K562 (cell line): ENCODE measurements around the gene DNAH3. TPM values are rescaled to one million over a fixed set of nuclear protein-coding genes. Genes with fewer than 3 reads are reported as not detected.

Experiments
- ATAC-seq: fragments of 200-7000 bp; cut with Tn5 transposase; 3 replicates; pipeline ENCODE4 v1.9.1; 2020; ENCODE audit warnings: moderate library complexity
- BruUV-seq: library from RNA; stranded (reverse); fragments of 400-500 nt; replicated peaks from 2 replicates; lab custom pipeline; 2021; lab: Mats Ljungman, UMichigan
- CTCF ChIA-PET: fragments of 300-600 bp; formaldehyde crosslinking; extraction: SDS; loops from one replicate; lab custom pipeline; 2021; ENCODE audit warnings: low intra/inter-chr PET ratio; lab: Yijun Ruan, JAX
- POLR2A ChIA-PET: fragments of 300-600, 350-650 bp; sonication (Branson Sonifier 250); formaldehyde crosslinking; extraction: SDS; loops from one replicate; lab custom pipeline; 2021; ENCODE audit warnings: antibody characterized with exemption, inconsistent platforms; lab: Yijun Ruan, JAX
- DNase-seq, 4 experiments: peaks; one replicate each; pipeline versions ENCODE4 v3.0.0 to v3.0.0-alpha.2; 2011 to 2018; ENCODE audit warnings: low spot score in 3 of 4, mixed read lengths in 3 of 4; ENCODE audit errors: extremely low read depth in 1 of 4
- FAIRE-seq: peaks from 2 replicates; lab custom pipeline; 2011; peaks lifted over from hg19 to GRCh38; lab: Jason Lieb, UNC
- H2AFZ ChIP-seq: 2 replicates; pipeline ENCODE4 v1.6.0; 2011; ENCODE audit warnings: low read depth, low read length, control low read depth, inconsistent platforms
- H3K27ac ChIP-seq: fragments of 200-600 bp; 3 replicates; pipeline ENCODE4 v1.8.0; 2011; ENCODE audit warnings: low read depth, mild to moderate bottlenecking, control low read depth, inconsistent platforms, low read length, moderate library complexity, mixed read lengths; ENCODE audit errors: extremely low read depth
- H3K27me3 ChIP-seq, 2 experiments: fragments of 300-600 bp in 1 of 2; 2 replicates in 1 of 2; 3 replicates in 1 of 2; pipeline versions ENCODE4 v1.6.0 to v1.8.0; 2011; ENCODE audit warnings: inconsistent platforms in 2 of 2, low read length in 2 of 2, mild to moderate bottlenecking in 1 of 2, mixed read lengths in 1 of 2, moderate library complexity in 1 of 2; ENCODE audit not compliant: control insufficient read depth in 2 of 2, insufficient read depth in 2 of 2
- H3K36me3 ChIP-seq: fragments of 300-600 bp; 3 replicates; pipeline ENCODE4 v1.8.0; 2011; ENCODE audit warnings: mild to moderate bottlenecking, low read length, inconsistent platforms; ENCODE audit not compliant: control insufficient read depth, insufficient read depth
- H3K4me1 ChIP-seq, 2 experiments: fragments of 200-600 bp in 1 of 2; replicated peaks in 1 of 2; 2 replicates in 1 of 2; 3 replicates in 1 of 2; pipeline versions ENCODE4 v1.5.1 to v1.8.0; 2011; ENCODE audit warnings: inconsistent platforms in 2 of 2, low read length in 2 of 2, mild to moderate bottlenecking in 1 of 2, mixed read lengths in 1 of 2, moderate library complexity in 1 of 2; ENCODE audit not compliant: control insufficient read depth in 2 of 2, insufficient read depth in 2 of 2
- H3K4me2 ChIP-seq: 2 replicates; pipeline ENCODE4 v1.6.1; 2011; ENCODE audit warnings: low read length, control low read depth, inconsistent platforms, mixed read lengths; ENCODE audit not compliant: insufficient read depth
- H3K4me3 ChIP-seq: fragments of 200-600 bp; sonication (generic), shearing (Covaris generic); 2 replicates; pipeline ENCODE4 v1.5.1; 2016; ENCODE audit warnings: control low read depth, inconsistent platforms
- H3K79me2 ChIP-seq: fragments of 200-600 bp; 3 replicates; pipeline ENCODE4 v1.8.0; 2011; ENCODE audit warnings: low read length, inconsistent platforms; ENCODE audit not compliant: control insufficient read depth, insufficient read depth
- H3K9ac ChIP-seq, 2 experiments: 2 replicates each; pipeline versions ENCODE4 v1.6.0 to v1.6.1; 2011; ENCODE audit warnings: low read depth in 2 of 2, low read length in 2 of 2, control low read depth in 1 of 2, inconsistent platforms in 1 of 2, mild to moderate bottlenecking in 1 of 2, mixed read lengths in 1 of 2; ENCODE audit not compliant: insufficient read depth in 1 of 2
- H3K9me1 ChIP-seq: one replicate; pipeline ENCODE4 v1.6.0; 2011; ENCODE audit warnings: inconsistent platforms, mild to moderate bottlenecking, low read length, moderate library complexity; ENCODE audit not compliant: control insufficient read depth, insufficient read depth
- H3K9me3 ChIP-seq: replicated peaks from 2 replicates; pipeline ENCODE4 v1.5.1; 2011; ENCODE audit warnings: low read depth, low read length, inconsistent platforms; ENCODE audit not compliant: control insufficient read depth, insufficient read depth
- H4K20me1 ChIP-seq: replicated peaks from 2 replicates; pipeline ENCODE4 v1.6.1; 2011; ENCODE audit warnings: low read length, inconsistent platforms, mixed read lengths; ENCODE audit not compliant: control insufficient read depth, insufficient read depth
- CHCHD3 ChIP-seq: fragments of 250-450 bp; sonication (Bioruptor Pico); IDR thresholded peaks from 2 replicates; pipeline ENCODE4 v2.1.2; 2022; ENCODE audit warnings: mild to moderate bottlenecking
- EGR1 ChIP-seq: fragments of 450-650 bp; conservative IDR thresholded peaks from 2 replicates; pipeline ENCODE4 v1.6.1; 2017; ENCODE audit warnings: mild to moderate bottlenecking
- HDAC2 ChIP-seq: fragments of 450-650 bp; IDR thresholded peaks from 2 replicates; pipeline ENCODE4 v1.6.1; 2016; ENCODE audit warnings: mild to moderate bottlenecking
- MTF1 ChIP-seq: fragments of 250-450 bp; sonication (Bioruptor Pico); IDR thresholded peaks from 2 replicates; pipeline ENCODE4 v1.9.0; 2021; ENCODE audit warnings: moderate library complexity, mild to moderate bottlenecking, inconsistent platforms, borderline replicate concordance
- SPI1 ChIP-seq: IDR thresholded peaks from 2 replicates; pipeline ENCODE4 v1.6.1; 2011; ENCODE audit warnings: low read depth, low read length, control low read depth, borderline replicate concordance
- TAF1 ChIP-seq: IDR thresholded peaks from 2 replicates; pipeline ENCODE4 v1.6.1; 2011; ENCODE audit warnings: mild to moderate bottlenecking, low read length, moderate library complexity; ENCODE audit not compliant: insufficient read depth, control insufficient read depth, severe bottlenecking; ENCODE audit errors: extremely low read depth
- WGBS: fragments of 100-300 bp; shearing (Covaris generic); methylation state at CpG from one replicate; pipeline ENCODE4 v1.1.6; 2016; ENCODE audit warnings: low coverage, mixed read lengths; ENCODE audit not compliant: insufficient coverage; ENCODE audit errors: missing lambda C conversion rate; 5-methylcytosine and 5-hydroxymethylcytosine counted together
- in situ Hi-C: fragments of 300-500 bp; cut with MboI; formaldehyde crosslinking; loops from 4 replicates; pipeline ENCODE4 v1.15.0; 2018; ENCODE audit warnings: inconsistent platforms, mixed read lengths
- intact Hi-C: fragments of 100-400 bp; cut with micrococcal nuclease; formaldehyde crosslinking; loops from 2 replicates; pipeline ENCODE4 v1.14.2; 2022
- polyA plus RNA-seq, 8 experiments: library from polyadenylated mRNA; depleted of rRNA in 4 of 8; stranded (reverse) in 5 of 8; unstranded in 3 of 8; fragments of >200 nt; fragmentation: Nextera tagmentation in 2 of 8; fragmentation: Illumina TruSeq in 1 of 8; extraction: Ambion mirVana in 2 of 8; extraction: Trizol in 1 of 8; gene quantifications; 2 replicates each; pipeline versions ENCODE4 v1.2.1 to v1.2.3, GENCODE V29; 2011 to 2014; ENCODE audit warnings: inconsistent platforms in 1 of 8, missing spikeins in 1 of 8
- total RNA-seq, 7 experiments: library from RNA; depleted of rRNA in 6 of 7; stranded (reverse); fragments of >200 nt in 6 of 7; fragmentation: Illumina TruSeq in 2 of 7; extraction: Trizol in 2 of 7; gene quantifications; 2 replicates each; pipeline versions ENCODE4 v1.2.1 to v1.2.3, GENCODE V29; 2011 to 2021; ENCODE audit warnings: low replicate concordance in 1 of 7
- TF ChIP-seq, protein P1 (sequence below), 3 experiments: fragments of 200-800 bp in 1 of 3; fragments of 250-450 bp in 1 of 3; fragments of 450-650 bp in 1 of 3; sonication (Bioruptor Pico) in 1 of 3; sonication (Bioruptor generic) in 1 of 3; formaldehyde crosslinking in 1 of 3; IDR thresholded peaks; 2 replicates each; pipeline versions ENCODE4 v1.6.1 to v1.8.0; 2016 to 2022; ENCODE audit warnings: mild to moderate bottlenecking in 2 of 3, missing genetic modification characterization in 2 of 3, missing compliant biosample characterization in 1 of 3, moderate library complexity in 1 of 3
- TF ChIP-seq, protein P2 (sequence below): sonication (generic); formaldehyde crosslinking; IDR thresholded peaks from 2 replicates; pipeline ENCODE4 v1.8.1; 2023; ENCODE audit warnings: mild to moderate bottlenecking, missing genetic modification reagents

DNAH3 gene
- total and polyA plus RNA-seq, 9 of the 15 experiments (the other 6 are each of a cell fraction or from before 2014, with no cell fraction given), result 0.32 to 0.84 (median 0.44) TPM

DNA sequence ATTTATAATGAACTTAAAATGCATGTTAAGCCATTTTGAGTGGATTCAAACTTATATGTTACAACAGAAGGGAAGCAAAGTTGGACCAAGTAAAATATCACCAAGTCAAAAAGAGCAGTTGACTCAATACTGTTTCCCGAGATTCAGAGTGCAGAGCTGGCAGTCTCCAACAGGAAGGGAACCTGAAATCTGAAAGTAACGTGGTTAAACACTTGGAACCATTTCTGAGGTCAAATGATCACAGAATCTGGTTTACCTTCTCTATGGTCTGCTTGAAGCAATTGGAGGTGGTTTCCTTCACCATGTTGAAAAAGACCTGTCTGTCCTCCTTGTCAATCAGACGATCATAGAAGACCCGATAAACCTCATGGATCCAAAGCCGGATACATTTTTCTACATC, 163.6 kb downstream of the DNAH3 start:
- ChIA-PET POLR2A (interaction anchor here (1.5 kb wide), 1 partner anchor 9 kb away, joined by 4 read pairs; no protein-coding TSS in a partner anchor), CTCF (no interaction called here)
- Histone ChIP-seq H3K4me3 (no peak overlapping the region), H3K4me2 (no peak overlapping the region), H3K36me3 (no peaks in the 10 kb centered on the region), H3K27me3 (peaks cover 17 to 36% of the 10 kb centered on the region in 2 experiments), H3K9me1 (no peaks in the 10 kb centered on the region), H4K20me1 (no peaks in the 10 kb centered on the region), H3K4me1 (no peaks in the 10 kb centered on the region), H2AFZ (no peak overlapping the region), H3K9ac (no peak overlapping the region), H3K9me3 (no peaks in the 10 kb centered on the region), H3K27ac (no peak overlapping the region), H3K79me2 (no peaks in the 10 kb centered on the region)
- TF ChIP-seq EGR1 (no peak), CHCHD3 (no peak), MTF1 (CRISPR knock-in tag) (no peak), HDAC2 (no peak), SPI1 (no peak), TAF1 (no peak)
- TF ChIP-seq, protein P1, sequence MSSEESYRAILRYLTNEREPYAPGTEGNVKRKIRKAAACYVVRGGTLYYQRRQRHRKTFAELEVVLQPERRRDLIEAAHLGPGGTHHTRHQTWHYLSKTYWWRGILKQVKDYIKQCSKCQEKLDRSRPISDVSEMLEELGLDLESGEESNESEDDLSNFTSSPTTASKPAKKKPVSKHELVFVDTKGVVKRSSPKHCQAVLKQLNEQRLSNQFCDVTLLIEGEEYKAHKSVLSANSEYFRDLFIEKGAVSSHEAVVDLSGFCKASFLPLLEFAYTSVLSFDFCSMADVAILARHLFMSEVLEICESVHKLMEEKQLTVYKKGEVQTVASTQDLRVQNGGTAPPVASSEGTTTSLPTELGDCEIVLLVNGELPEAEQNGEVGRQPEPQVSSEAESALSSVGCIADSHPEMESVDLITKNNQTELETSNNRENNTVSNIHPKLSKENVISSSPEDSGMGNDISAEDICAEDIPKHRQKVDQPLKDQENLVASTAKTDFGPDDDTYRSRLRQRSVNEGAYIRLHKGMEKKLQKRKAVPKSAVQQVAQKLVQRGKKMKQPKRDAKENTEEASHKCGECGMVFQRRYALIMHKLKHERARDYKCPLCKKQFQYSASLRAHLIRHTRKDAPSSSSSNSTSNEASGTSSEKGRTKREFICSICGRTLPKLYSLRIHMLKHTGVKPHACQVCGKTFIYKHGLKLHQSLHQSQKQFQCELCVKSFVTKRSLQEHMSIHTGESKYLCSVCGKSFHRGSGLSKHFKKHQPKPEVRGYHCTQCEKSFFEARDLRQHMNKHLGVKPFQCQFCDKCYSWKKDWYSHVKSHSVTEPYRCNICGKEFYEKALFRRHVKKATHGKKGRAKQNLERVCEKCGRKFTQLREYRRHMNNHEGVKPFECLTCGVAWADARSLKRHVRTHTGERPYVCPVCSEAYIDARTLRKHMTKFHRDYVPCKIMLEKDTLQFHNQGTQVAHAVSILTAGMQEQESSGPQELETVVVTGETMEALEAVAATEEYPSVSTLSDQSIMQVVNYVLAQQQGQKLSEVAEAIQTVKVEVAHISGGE (CRISPR knock-in tag; IDR thresholded peaks at IDR 0.05), result no peak
- TF ChIP-seq, protein P2, sequence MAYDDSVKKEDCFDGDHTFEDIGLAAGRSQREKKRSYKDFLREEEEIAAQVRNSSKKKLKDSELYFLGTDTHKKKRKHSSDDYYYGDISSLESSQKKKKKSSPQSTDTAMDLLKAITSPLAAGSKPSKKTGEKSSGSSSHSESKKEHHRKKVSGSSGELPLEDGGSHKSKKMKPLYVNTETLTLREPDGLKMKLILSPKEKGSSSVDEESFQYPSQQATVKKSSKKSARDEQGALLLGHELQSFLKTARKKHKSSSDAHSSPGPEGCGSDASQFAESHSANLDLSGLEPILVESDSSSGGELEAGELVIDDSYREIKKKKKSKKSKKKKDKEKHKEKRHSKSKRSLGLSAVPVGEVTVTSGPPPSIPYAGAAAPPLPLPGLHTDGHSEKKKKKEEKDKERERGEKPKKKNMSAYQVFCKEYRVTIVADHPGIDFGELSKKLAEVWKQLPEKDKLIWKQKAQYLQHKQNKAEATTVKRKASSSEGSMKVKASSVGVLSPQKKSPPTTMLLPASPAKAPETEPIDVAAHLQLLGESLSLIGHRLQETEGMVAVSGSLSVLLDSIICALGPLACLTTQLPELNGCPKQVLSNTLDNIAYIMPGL (CRISPR knock-in tag), result no peak
- DNase-seq, result no peak
- ATAC-seq, result no peak
- in situ Hi-C loops, result no loop called here
- FAIRE-seq, result no peak
- no TSS peak for BruUV-seq
- WGBS, result 8% methylated on average over 5 of the region's 5 CpGs
- intact Hi-C loops, result no loop called here
